Panc1 (cell line): Measurements from ENCODE around the gene NSUN6.

ENCODE experiments used
- CTCF ChIP-seq: fragments of 450-650 bp; IDR thresholded peaks from 2 replicates; pipeline ENCODE4 v1.5.1; 2017; ENCODE audit warnings: mild to moderate bottlenecking
- SIN3A ChIP-seq: IDR thresholded peaks from 2 replicates; pipeline ENCODE4 v1.6.1; 2012; ENCODE audit warnings: low read depth, mild to moderate bottlenecking, low read length, moderate library complexity, borderline replicate concordance; ENCODE audit not compliant: insufficient read depth

GRCh38 chr10:18528292-18528691 lies 123.1 kb downstream of the NSUN6 start:
- TF ChIP-seq CTCF (no peak), SIN3A (no peak)
